ENCODE measurements around the gene LRRC14B.

DNA sequence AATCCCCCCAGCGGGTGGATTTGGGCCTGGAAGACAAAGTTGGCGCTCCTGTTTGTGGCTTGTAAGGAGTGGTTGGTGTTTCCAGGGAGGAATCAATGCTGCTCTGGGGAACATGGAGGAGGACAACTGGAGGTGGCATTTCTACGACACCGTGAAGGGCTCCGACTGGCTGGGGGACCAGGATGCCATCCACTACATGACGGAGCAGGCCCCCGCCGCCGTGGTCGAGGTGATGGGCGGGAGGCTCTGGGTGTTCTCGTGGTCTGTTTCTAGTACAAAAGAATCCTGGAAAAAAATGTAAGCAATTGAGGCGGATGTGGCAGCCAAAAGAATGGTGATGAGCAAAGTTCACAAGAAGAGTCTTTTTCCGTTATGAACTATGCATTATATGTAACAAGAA is 34.0 kb downstream of the LRRC14B start:
- TF ChIP-seq, protein P1, sequence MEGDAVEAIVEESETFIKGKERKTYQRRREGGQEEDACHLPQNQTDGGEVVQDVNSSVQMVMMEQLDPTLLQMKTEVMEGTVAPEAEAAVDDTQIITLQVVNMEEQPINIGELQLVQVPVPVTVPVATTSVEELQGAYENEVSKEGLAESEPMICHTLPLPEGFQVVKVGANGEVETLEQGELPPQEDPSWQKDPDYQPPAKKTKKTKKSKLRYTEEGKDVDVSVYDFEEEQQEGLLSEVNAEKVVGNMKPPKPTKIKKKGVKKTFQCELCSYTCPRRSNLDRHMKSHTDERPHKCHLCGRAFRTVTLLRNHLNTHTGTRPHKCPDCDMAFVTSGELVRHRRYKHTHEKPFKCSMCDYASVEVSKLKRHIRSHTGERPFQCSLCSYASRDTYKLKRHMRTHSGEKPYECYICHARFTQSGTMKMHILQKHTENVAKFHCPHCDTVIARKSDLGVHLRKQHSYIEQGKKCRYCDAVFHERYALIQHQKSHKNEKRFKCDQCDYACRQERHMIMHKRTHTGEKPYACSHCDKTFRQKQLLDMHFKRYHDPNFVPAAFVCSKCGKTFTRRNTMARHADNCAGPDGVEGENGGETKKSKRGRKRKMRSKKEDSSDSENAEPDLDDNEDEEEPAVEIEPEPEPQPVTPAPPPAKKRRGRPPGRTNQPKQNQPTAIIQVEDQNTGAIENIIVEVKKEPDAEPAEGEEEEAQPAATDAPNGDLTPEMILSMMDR (conservative IDR thresholded peaks at IDR 0.05), result no peak
- no peak for TF ChIP-seq ZFX (IDR thresholded peaks at IDR 0.05)

Measured in C4-2B (cell line).